OCI-LY3 (cell line): ENCODE measurements around the gene RAD51B.

ENCODE experiments used
- H2AFZ ChIP-seq: fragments of 200-600, 300-600 bp; shearing (Covaris generic); 2 replicates; pipeline ENCODE4 v1.6.0; 2014; ENCODE audit warnings: antibody characterized with exemption, low read depth, low read length
- H3K27ac ChIP-seq: fragments of 200-600, 300-600 bp; sonication (generic); 2 replicates; pipeline ENCODE4 v1.5.1; 2014; ENCODE audit warnings: mild to moderate bottlenecking, low read length, moderate library complexity, mixed read lengths
- H3K27me3 ChIP-seq: fragments of 200-600, 300-600 bp; sonication (generic); 2 replicates; pipeline ENCODE4 v1.6.1; 2014; ENCODE audit warnings: low read depth, low read length, mixed read lengths
- H3K36me3 ChIP-seq: fragments of 200-600, 300-600 bp; sonication (generic); replicated peaks from 2 replicates; pipeline ENCODE3; 2014; ENCODE audit warnings: low read depth, low read length, mixed read lengths
- H3K4me1 ChIP-seq: fragments of 300-600, 200-600 bp; sonication (generic); 2 replicates; pipeline ENCODE4 v1.6.1; 2014; ENCODE audit warnings: low read length, mixed read lengths
- H3K4me2 ChIP-seq: fragments of 200-600, 300-600 bp; sonication (generic); 2 replicates; pipeline ENCODE4 v1.6.1; 2014; ENCODE audit warnings: low read length, mixed read lengths
- H3K4me3 ChIP-seq: fragments of 300-600, 200-600 bp; sonication (generic); 2 replicates; pipeline ENCODE4 v1.5.1; 2014; ENCODE audit warnings: antibody characterized with exemption, mild to moderate bottlenecking, low read length, moderate library complexity
- H3K79me2 ChIP-seq: fragments of 300-600, 200-600 bp; shearing (Covaris generic); 2 replicates; pipeline ENCODE4 v1.6.1; 2014; ENCODE audit warnings: mild to moderate bottlenecking, low read length, mixed read lengths
- H3K9ac ChIP-seq: fragments of 300-600, 200-600 bp; shearing (Covaris generic); 2 replicates; pipeline ENCODE4 v1.6.0; 2014; ENCODE audit warnings: mild to moderate bottlenecking, low read length, moderate library complexity
- H3K9me3 ChIP-seq: fragments of 200-600, 300-600 bp; shearing (Covaris generic); 2 replicates; pipeline ENCODE4 v1.6.1; 2014; ENCODE audit warnings: low read length, mixed read lengths; ENCODE audit not compliant: insufficient read depth
- H4K20me1 ChIP-seq: fragments of 200-600, 300-600 bp; sonication (generic); 2 replicates; pipeline ENCODE4 v1.6.1; 2016; ENCODE audit warnings: low read length, mixed read lengths; ENCODE audit not compliant: insufficient read depth
- EZH2phosphoT487 ChIP-seq: fragments of 200-600 bp; shearing (Covaris generic); IDR thresholded peaks from 2 replicates; pipeline ENCODE4 v1.6.1; 2018; ENCODE audit warnings: antibody characterized with exemption, mixed run types, low read depth
- TF ChIP-seq, protein P1 (sequence below): fragments of 200-600, 300-600 bp; sonication (generic); IDR thresholded peaks from 2 replicates; pipeline ENCODE4 v1.5.1; 2014; ENCODE audit warnings: antibody characterized with exemption, low read length, low read depth

Gene RAD51B

DNA sequence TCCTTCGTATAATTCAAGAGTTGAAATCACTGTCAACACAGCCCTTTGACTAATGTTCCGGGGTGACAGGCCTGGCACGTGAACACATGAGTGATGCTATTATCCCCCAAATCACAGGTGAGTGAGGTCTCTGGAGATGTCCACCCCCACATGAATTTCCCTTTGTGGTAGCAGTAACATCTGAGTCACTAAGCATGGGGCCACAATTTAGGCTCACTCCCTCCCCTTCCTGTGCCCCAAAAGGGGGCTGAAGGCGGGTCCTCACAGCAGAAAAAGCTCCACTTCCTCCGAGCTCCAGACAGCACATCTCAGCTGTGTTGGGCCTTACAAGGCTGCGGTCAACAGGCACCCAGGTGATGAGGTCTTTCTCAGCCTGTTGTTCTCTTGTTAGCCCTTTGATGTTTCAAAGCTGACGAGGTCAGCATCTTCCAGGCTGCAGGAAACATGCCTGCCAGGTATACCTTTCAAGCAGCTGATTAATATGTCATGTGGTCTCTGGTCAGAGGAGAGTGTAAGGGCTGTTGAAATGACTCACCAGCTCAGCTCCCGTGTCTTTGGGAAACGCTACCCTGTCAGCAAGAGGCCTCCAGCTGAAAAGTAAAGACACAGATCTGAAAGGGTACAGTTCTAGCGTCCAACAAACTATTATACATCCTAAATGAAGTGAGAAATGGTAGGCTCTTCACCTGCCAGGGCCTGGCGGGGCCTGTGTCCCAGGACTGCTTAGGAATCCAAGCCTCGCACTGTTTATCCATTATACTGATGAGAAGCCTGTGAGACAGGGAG, 866.0 kb downstream of the RAD51B start:
- Histone ChIP-seq H3K4me3 (peak overlapping the region; percentile 22; the same call in 1 of the 2 replicates), H4K20me1 (no peaks in the 10 kb centered on the region), H3K4me2 (peak overlapping the region; percentile 67), H3K79me2 (no peaks in the 10 kb centered on the region), H3K9ac (peak overlapping the region; percentile 11; the same call in 1 of the 2 replicates), H3K9me3 (no peaks in the 10 kb centered on the region), H2AFZ (peak overlapping the region; percentile 71), H3K27me3 (no peaks in the 10 kb centered on the region), H3K4me1 (peaks cover 41% of the 10 kb centered on the region), H3K36me3 (no peaks in the 10 kb centered on the region), H3K27ac (peak overlapping the region; percentile 50)
- TF ChIP-seq, protein P1, sequence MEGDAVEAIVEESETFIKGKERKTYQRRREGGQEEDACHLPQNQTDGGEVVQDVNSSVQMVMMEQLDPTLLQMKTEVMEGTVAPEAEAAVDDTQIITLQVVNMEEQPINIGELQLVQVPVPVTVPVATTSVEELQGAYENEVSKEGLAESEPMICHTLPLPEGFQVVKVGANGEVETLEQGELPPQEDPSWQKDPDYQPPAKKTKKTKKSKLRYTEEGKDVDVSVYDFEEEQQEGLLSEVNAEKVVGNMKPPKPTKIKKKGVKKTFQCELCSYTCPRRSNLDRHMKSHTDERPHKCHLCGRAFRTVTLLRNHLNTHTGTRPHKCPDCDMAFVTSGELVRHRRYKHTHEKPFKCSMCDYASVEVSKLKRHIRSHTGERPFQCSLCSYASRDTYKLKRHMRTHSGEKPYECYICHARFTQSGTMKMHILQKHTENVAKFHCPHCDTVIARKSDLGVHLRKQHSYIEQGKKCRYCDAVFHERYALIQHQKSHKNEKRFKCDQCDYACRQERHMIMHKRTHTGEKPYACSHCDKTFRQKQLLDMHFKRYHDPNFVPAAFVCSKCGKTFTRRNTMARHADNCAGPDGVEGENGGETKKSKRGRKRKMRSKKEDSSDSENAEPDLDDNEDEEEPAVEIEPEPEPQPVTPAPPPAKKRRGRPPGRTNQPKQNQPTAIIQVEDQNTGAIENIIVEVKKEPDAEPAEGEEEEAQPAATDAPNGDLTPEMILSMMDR: no peak
- TF ChIP-seq EZH2phosphoT487: no peak

DNA sequence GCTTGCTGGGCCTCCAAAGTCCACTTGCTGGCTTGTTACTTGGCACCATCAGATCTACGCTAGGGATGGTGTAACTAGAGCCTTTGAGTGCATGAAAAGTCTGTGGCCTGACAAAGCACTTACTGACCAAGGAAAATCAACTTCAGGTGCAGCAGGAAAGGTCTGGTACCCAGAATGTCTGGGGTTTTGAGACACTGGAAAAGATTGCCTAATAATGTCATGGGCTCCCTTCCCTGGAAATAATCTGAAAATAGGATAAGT, 866.6 kb downstream of the RAD51B start:
- H2AFZ ChIP-seq: peak overlapping the region; percentile 71
- peaks cover 41% of the 10 kb centered on the region for H3K4me1 ChIP-seq
- peak overlapping the region; percentile 11; the same call in 1 of the 2 replicates for H3K9ac ChIP-seq
- no peaks in the 10 kb centered on the region for H3K9me3 ChIP-seq
- no peaks in the 10 kb centered on the region for H3K27me3 ChIP-seq
- no peaks in the 10 kb centered on the region for H3K79me2 ChIP-seq
- no peaks in the 10 kb centered on the region for H3K36me3 ChIP-seq
- TF ChIP-seq EZH2phosphoT487: no peak
- TF ChIP-seq, protein P1: no peak
- H3K4me3 ChIP-seq: no peak overlapping the region
- H3K27ac ChIP-seq: peak overlapping the region; percentile 50
- H4K20me1 ChIP-seq: no peaks in the 10 kb centered on the region
- H3K4me2 ChIP-seq: peak overlapping the region; percentile 67

DNA sequence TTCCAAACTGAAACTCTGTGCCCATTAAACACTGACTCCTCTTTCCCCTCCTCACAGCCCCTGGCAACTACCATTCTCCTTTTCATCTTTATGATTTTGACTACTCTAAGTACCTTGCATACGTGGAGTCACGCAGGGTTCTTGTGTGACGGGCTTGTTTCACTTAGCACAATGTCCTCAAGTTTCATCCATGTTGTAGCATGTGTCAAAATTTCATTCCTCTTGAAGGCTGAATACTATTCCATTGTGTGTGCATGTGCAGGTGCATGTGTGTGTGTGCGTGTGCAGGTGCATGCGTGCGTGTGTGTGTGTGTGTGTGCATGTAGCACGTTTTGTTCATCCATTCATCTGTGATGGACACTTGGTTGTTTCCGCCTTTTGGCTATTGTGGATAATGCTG, 867.1 kb downstream of the RAD51B start:
- Histone ChIP-seq H3K4me1 (peaks cover 41% of the 10 kb centered on the region), H3K79me2 (no peaks in the 10 kb centered on the region), H3K27me3 (no peaks in the 10 kb centered on the region), H3K4me2 (no peak overlapping the region), H3K4me3 (no peak overlapping the region), H3K9ac (no peak overlapping the region), H3K36me3 (no peaks in the 10 kb centered on the region), H2AFZ (no peak overlapping the region), H3K9me3 (no peaks in the 10 kb centered on the region), H4K20me1 (no peaks in the 10 kb centered on the region), H3K27ac (no peak overlapping the region)
- TF ChIP-seq EZH2phosphoT487: no peak
- TF ChIP-seq, protein P1: no peak

DNA sequence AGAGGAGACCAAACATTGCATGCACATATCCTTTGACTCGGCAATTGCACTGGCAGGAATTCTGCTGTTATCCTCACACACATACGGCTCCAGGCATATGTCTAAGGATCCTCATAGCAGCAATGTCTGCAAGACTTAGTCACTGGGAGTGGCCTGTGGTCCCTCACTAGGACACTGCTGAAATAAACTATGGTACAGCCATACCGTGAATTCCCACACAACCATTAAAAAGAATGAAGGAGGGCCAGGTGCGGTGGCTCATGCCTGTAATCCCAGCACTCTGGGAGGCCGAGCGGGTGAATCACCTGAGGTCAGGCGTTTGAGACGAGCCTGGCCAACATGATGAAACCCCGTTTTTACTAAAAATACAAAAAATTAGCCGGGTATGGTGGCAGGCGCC, 868.2 kb downstream of the RAD51B start:
- H2AFZ ChIP-seq: no peak overlapping the region

More for the DNA sequence above, 868.2 kb downstream of the RAD51B start:
- no peak overlapping the region for H3K4me2 ChIP-seq
- peaks cover 35% of the 10 kb centered on the region for H3K4me1 ChIP-seq
- no peaks in the 10 kb centered on the region for H3K36me3 ChIP-seq
- H3K27me3 ChIP-seq: no peaks in the 10 kb centered on the region
- no peaks in the 10 kb centered on the region for H4K20me1 ChIP-seq
- TF ChIP-seq EZH2phosphoT487: no peak
- TF ChIP-seq, protein P1: no peak
- no peaks in the 10 kb centered on the region for H3K9me3 ChIP-seq
- H3K27ac ChIP-seq: no peak overlapping the region
- H3K4me3 ChIP-seq: no peak overlapping the region
- no peak overlapping the region for H3K9ac ChIP-seq
- H3K79me2 ChIP-seq: no peaks in the 10 kb centered on the region
